HepG2 (cell line): ENCODE results near the gene LINGO1. TPM values are rescaled to one million over a fixed set of nuclear protein-coding genes. Genes with fewer than 3 reads are reported as not detected.

Experiments
- ATAC-seq: fragments of 200-7000 bp; cut with Tn5 transposase; 3 replicates; pipeline ENCODE4 v1.9.1; 2020; ENCODE audit warnings: mild to moderate bottlenecking, moderate library complexity
- BruUV-seq: library from RNA; stranded (reverse); fragments of 400-500 nt; replicated peaks from 2 replicates; lab custom pipeline; 2021; lab: Mats Ljungman, UMichigan
- CTCF ChIA-PET: fragments of 300-600 bp; formaldehyde crosslinking; extraction: SDS; loops from one replicate; lab custom pipeline; 2021; ENCODE audit warnings: low total read pairs, inconsistent platforms, low intra/inter-chr PET ratio; lab: Yijun Ruan, JAX
- POLR2A ChIA-PET: fragments of 350-600 bp; sonication (Branson Sonifier 250); formaldehyde crosslinking; loops from one replicate; lab custom pipeline; 2020; ENCODE audit warnings: antibody characterized with exemption, inconsistent platforms; lab: Yijun Ruan, JAX
- DNase-seq: peaks from one replicate; pipeline ENCODE4 v3.0.0-alpha.2; 2015; ENCODE audit warnings: low spot score
- FAIRE-seq: peaks from 3 replicates; lab custom pipeline; 2011; peaks lifted over from hg19 to GRCh38; lab: Jason Lieb, UNC
- H2AFZ ChIP-seq: one replicate; pipeline ENCODE4 v1.6.1; 2011; ENCODE audit warnings: low read length, inconsistent platforms
- H3K27ac ChIP-seq: fragments of 300-600 bp; 3 replicates; pipeline ENCODE4 v1.8.0; 2011; ENCODE audit warnings: mixed run types, mild to moderate bottlenecking, mixed read lengths, low read length, inconsistent platforms; ENCODE audit not compliant: insufficient read depth; ENCODE audit errors: extremely low read length
- H3K27me3 ChIP-seq, 2 experiments: fragments of 200-600 bp in 1 of 2; 2 replicates in 1 of 2; 3 replicates in 1 of 2; pipeline versions ENCODE4 v1.6.0 to v1.8.0; 2011; ENCODE audit warnings: low read length in 2 of 2, mild to moderate bottlenecking in 2 of 2, moderate library complexity in 2 of 2, inconsistent platforms in 1 of 2; ENCODE audit not compliant: insufficient read depth in 2 of 2, control insufficient read depth in 1 of 2
- H3K36me3 ChIP-seq, 2 experiments: fragments of 200-600 bp in 1 of 2; replicated peaks in 1 of 2; 2 replicates in 1 of 2; 3 replicates in 1 of 2; pipeline versions ENCODE4 v1.5.1 to v1.8.0; 2011; ENCODE audit warnings: low read length in 2 of 2, inconsistent platforms in 1 of 2; ENCODE audit not compliant: insufficient read depth in 2 of 2, control insufficient read depth in 1 of 2
- H3K4me1 ChIP-seq: 2 replicates; pipeline ENCODE4 v1.5.1; 2012; ENCODE audit warnings: low read length, inconsistent platforms; ENCODE audit not compliant: insufficient read depth
- H3K4me2 ChIP-seq: 2 replicates; pipeline ENCODE4 v1.6.0; 2011; ENCODE audit warnings: low read depth, low read length, inconsistent platforms
- H3K4me3 ChIP-seq, 3 experiments: fragments of 200-600 bp in 1 of 3; sonication (generic), shearing (Covaris generic) in 1 of 3; replicated peaks in 1 of 3; 2 replicates each; pipeline ENCODE4 v1.5.1; 2011 to 2016; ENCODE audit warnings: low read length in 3 of 3, inconsistent platforms in 2 of 3, low read depth in 2 of 3, mild to moderate bottlenecking in 2 of 3, control low read depth in 1 of 3, mixed read lengths in 1 of 3; ENCODE audit not compliant: insufficient read depth in 1 of 3
- H3K79me2 ChIP-seq: one replicate; pipeline ENCODE4 v1.6.1; 2011; ENCODE audit warnings: low read length, inconsistent platforms; ENCODE audit not compliant: insufficient read depth
- H3K9ac ChIP-seq: 2 replicates; pipeline ENCODE4 v1.6.0; 2011; ENCODE audit warnings: mild to moderate bottlenecking, low read depth, low read length, inconsistent platforms; ENCODE audit not compliant: insufficient read depth
- H3K9me3 ChIP-seq: 2 replicates; pipeline ENCODE4 v1.5.1; 2012; ENCODE audit warnings: mild to moderate bottlenecking, low read length
- H4K20me1 ChIP-seq: 2 replicates; pipeline ENCODE4 v1.6.0; 2011; ENCODE audit warnings: inconsistent platforms, mild to moderate bottlenecking, low read length, moderate library complexity; ENCODE audit not compliant: insufficient read depth
- KLF11 ChIP-seq: IDR thresholded peaks from 2 replicates; pipeline ENCODE4 v1.6.1; 2016; ENCODE audit warnings: missing compliant biosample characterization
- ZEB1 ChIP-seq: IDR thresholded peaks from 2 replicates; pipeline ENCODE4 v1.6.1; 2012; ENCODE audit warnings: mild to moderate bottlenecking, low read depth, inconsistent platforms; ENCODE audit not compliant: insufficient replicate concordance
- ZNF496 ChIP-seq: sonication (generic); formaldehyde crosslinking; IDR thresholded peaks from 2 replicates; pipeline ENCODE4 v1.8.1; 2023; ENCODE audit warnings: mild to moderate bottlenecking, moderate library complexity, missing genetic modification reagents; ENCODE audit not compliant: insufficient replicate concordance
- WGBS: methylation state at CpG from one replicate; pipeline ENCODE4 v1.1.6; 2017; ENCODE audit warnings: low lambda C conversion rate; 5-methylcytosine and 5-hydroxymethylcytosine counted together
- in situ Hi-C: cut with HindIII; loops from 2 replicates; pipeline ENCODE4 v1.10.0; 2017; ENCODE audit warnings: low pct_unique_long_range_greater_than_20kb; ENCODE audit not compliant: extremely low pct_ligation_motif_present
- intact Hi-C: fragments of 100-400 bp; cut with micrococcal nuclease; formaldehyde crosslinking; loops from one replicate; pipeline ENCODE4 v1.10.0; 2022; ENCODE audit not compliant: unreplicated experiment
- polyA plus RNA-seq, 8 experiments: library from polyadenylated mRNA; depleted of rRNA in 3 of 8; stranded (reverse) in 7 of 8; unstranded in 1 of 8; fragments of >200 nt; fragmentation: Illumina TruSeq in 4 of 8; extraction: Trizol in 4 of 8; gene quantifications; 2 replicates each; pipeline versions ENCODE4 v1.2.1 to v1.2.3, GENCODE V29; 2011 to 2016; ENCODE audit warnings: low read depth in 4 of 8, missing spikeins in 1 of 8, mixed read lengths in 1 of 8; ENCODE audit not compliant: insufficient read depth in 1 of 8
- total RNA-seq, 5 experiments: library from RNA; depleted of rRNA; stranded (reverse); fragments of >200 nt; fragmentation: Illumina TruSeq; extraction: Trizol; gene quantifications; 2 replicates each; pipeline ENCODE4 v1.2.3, GENCODE V29; 2016; ENCODE audit warnings: low read depth in 1 of 5
- TF ChIP-seq, protein P1 (sequence below): sonication (generic); formaldehyde crosslinking; IDR thresholded peaks from 2 replicates; pipeline ENCODE4 v1.5.1; 2020; ENCODE audit warnings: mild to moderate bottlenecking, missing genetic modification reagents, moderate library complexity
- TF ChIP-seq, protein P2 (sequence below): sonication (generic); formaldehyde crosslinking; IDR thresholded peaks from 2 replicates; pipeline ENCODE4 v1.4.0; 2020; ENCODE audit warnings: missing genetic modification reagents

Gene LINGO1
- total and polyA plus RNA-seq, 2 of the 13 experiments (the other 11 are each of a cell fraction or from before 2014, with no cell fraction given), result 0.07 TPM; not detected in 1

GRCh38 chr15:77566092-77566491 lies 66.6 kb downstream of the LINGO1 start:
- in situ Hi-C loops, result no loop called here
- H3K27me3 ChIP-seq, result peaks cover 2 to 28% of the 10 kb centered on the region in 2 experiments; a peak in 4 of 5 replicates
- H2AFZ ChIP-seq, result no peak overlapping the region
- intact Hi-C loops, result no loop called here
- ChIA-PET POLR2A (no interaction called here), CTCF (no interaction called here)
- no peaks in the 10 kb centered on the region for H3K36me3 ChIP-seq
- H3K4me1 ChIP-seq, result peaks cover 27% of the 10 kb centered on the region
- no peak overlapping the region for H3K4me2 ChIP-seq
- no TSS peak for BruUV-seq
- no peaks in the 10 kb centered on the region for H4K20me1 ChIP-seq
- DNase-seq (no peak), ATAC-seq (no peak), FAIRE-seq (no peak)
- WGBS, result 21% methylated on average over 4 of the region's 4 CpGs
- TF ChIP-seq ZEB1 (no peak), ZNF496 (no peak), KLF11 (CRISPR knock-in tag) (no peak)
- TF ChIP-seq, protein P1, sequence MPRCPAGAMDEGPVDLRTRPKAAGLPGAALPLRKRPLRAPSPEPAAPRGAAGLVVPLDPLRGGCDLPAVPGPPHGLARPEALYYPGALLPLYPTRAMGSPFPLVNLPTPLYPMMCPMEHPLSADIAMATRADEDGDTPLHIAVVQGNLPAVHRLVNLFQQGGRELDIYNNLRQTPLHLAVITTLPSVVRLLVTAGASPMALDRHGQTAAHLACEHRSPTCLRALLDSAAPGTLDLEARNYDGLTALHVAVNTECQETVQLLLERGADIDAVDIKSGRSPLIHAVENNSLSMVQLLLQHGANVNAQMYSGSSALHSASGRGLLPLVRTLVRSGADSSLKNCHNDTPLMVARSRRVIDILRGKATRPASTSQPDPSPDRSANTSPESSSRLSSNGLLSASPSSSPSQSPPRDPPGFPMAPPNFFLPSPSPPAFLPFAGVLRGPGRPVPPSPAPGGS, result no peak
- TF ChIP-seq, protein P2, sequence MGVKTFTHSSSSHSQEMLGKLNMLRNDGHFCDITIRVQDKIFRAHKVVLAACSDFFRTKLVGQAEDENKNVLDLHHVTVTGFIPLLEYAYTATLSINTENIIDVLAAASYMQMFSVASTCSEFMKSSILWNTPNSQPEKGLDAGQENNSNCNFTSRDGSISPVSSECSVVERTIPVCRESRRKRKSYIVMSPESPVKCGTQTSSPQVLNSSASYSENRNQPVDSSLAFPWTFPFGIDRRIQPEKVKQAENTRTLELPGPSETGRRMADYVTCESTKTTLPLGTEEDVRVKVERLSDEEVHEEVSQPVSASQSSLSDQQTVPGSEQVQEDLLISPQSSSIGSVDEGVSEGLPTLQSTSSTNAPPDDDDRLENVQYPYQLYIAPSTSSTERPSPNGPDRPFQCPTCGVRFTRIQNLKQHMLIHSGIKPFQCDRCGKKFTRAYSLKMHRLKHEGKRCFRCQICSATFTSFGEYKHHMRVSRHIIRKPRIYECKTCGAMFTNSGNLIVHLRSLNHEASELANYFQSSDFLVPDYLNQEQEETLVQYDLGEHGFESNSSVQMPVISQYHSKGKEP (CRISPR knock-in tag), result no peak
- no peak overlapping the region for H3K4me3 ChIP-seq
- H3K79me2 ChIP-seq, result no peaks in the 10 kb centered on the region
- H3K9ac ChIP-seq, result no peak overlapping the region
- H3K9me3 ChIP-seq, result no peaks in the 10 kb centered on the region
- no peak overlapping the region for H3K27ac ChIP-seq
